GM10248 (cell line): ENCODE results near the gene MTG2.

Experiments
- CTCF ChIA-PET: fragments of 300-600 bp; sonication (Branson Sonifier 250); formaldehyde crosslinking; extraction: SDS; loops from one replicate; lab custom pipeline; 2021; ENCODE audit warnings: antibody characterized with exemption; lab: Yijun Ruan, JAX
- POLR2A ChIA-PET: fragments of 350-650 bp; sonication (Branson Sonifier 250); formaldehyde crosslinking; extraction: SDS; loops from one replicate; lab custom pipeline; 2020; ENCODE audit warnings: antibody characterized with exemption; lab: Yijun Ruan, JAX
- DNase-seq: peaks from one replicate; pipeline ENCODE4 v3.0.0; 2012; ENCODE audit errors: extremely low spot score
- TF ChIP-seq, protein P1 (sequence below): IDR thresholded peaks from 2 replicates; pipeline ENCODE4 v1.5.1; 2012; ENCODE audit warnings: mild to moderate bottlenecking, low read depth; ENCODE audit errors: extremely low read depth, missing control alignments, control extremely low read depth

MTG2 gene

DNA sequence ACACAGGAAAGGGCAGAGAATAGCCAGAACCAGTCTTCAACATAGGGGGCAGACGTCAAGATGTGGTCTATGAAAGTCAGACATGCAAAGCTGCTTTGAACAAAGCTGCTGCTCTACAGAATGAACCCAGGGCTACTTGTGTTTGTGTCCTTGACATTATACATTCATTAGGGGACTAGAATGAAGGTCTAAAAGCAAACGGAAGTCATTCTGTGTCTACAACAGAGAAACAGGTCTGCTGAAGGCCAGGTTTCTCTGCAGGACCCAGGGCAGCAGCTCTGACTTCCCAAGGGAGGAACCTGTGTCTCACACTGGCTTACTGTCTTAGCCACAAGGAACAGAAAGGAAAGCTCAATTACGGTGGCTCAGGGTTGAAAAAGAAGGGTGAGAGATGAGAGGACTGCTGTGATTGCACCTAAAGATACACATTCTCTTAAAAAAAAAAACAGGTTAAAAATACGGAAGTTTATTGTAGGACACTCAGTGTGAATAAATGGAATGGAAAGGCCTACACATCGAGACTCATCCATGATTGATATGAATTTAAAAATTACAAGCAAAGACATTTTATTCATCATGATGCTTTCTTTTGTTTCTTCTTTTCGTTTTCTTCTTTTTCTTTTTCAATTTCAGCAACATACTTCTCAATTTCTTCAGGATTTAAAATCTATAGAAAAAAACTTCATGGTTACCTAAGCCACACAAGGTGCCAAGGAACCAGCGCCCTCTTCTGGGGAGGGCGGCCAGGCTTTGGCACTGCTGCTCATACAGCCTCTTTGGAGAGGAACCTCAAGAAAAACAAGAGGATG is 46.3 kb upstream of the MTG2 start:
- peak; percentile 64 for DNase-seq
- ChIA-PET CTCF (interaction anchor here (0.8 to 6.7 kb wide), 11 partner anchors 9 to 165 kb away, joined by 3 to 57 read pairs (median 4); no protein-coding TSS in a partner anchor), POLR2A (interaction anchor here (1.0 to 1.7 kb wide), 2 partner anchors 10 to 70 kb away, joined by 5 to 7 read pairs; partner anchors contain the start of gene TAF4)
- TF ChIP-seq, protein P1, sequence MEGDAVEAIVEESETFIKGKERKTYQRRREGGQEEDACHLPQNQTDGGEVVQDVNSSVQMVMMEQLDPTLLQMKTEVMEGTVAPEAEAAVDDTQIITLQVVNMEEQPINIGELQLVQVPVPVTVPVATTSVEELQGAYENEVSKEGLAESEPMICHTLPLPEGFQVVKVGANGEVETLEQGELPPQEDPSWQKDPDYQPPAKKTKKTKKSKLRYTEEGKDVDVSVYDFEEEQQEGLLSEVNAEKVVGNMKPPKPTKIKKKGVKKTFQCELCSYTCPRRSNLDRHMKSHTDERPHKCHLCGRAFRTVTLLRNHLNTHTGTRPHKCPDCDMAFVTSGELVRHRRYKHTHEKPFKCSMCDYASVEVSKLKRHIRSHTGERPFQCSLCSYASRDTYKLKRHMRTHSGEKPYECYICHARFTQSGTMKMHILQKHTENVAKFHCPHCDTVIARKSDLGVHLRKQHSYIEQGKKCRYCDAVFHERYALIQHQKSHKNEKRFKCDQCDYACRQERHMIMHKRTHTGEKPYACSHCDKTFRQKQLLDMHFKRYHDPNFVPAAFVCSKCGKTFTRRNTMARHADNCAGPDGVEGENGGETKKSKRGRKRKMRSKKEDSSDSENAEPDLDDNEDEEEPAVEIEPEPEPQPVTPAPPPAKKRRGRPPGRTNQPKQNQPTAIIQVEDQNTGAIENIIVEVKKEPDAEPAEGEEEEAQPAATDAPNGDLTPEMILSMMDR = peak; percentile 94

DNA sequence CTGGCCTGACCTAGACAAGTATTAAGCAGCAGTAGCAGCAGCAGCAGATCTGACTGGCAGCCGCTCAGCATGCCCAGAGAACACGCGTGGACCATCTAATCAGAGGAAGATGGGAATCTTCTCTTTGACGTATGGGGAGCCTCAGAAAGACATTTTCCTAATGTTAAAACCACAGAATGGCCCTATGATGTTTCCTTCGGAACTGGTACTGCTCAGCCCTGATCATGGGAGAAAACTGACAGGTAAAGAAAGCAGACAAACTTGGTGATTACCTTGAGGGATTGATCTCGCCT is 45.8 kb upstream of the MTG2 start:
- DNase-seq = no peak
- CTCF ChIA-PET = interaction anchor here (1.1 to 6.7 kb wide), 7 partner anchors 10 to 126 kb away, joined by 3 to 57 read pairs (median 6); no protein-coding TSS in a partner anchor
- POLR2A ChIA-PET = no interaction called here

DNA sequence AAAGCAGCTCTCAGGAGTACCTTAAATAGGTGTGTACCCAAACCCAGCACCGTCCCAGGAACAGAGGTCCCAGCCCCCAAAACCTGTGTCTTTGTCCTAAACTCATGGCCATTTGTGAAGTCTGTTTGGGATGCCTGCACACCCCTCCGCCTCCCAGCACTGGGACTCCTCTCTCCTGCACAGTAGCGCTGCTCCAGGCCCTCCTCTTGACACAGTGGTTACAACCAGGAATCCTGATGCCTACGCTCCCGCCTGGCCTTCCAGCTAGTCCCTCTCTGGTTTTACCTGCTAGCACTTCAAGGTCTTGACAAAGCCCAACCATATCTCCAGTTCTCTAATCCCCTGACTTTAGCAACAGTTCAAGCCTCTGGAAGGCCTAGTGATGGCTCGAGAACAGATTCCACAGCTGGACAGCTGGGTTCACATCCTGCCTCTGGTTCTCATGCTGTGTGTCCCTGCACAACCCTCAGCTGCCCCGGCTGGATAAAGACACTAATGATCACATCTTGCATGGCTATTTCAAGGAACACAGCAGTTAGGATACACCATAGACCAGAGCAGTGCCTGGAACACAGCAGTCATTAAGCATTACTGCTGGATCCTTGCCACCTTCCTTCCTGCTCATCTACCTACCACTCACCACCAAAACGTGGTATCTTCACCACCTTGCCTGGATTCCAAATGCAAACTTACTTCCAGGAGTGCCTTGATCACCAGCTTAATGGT is 45.2 kb upstream of the MTG2 start:
- POLR2A ChIA-PET = interaction anchor here (0.7 to 0.8 kb wide), 2 partner anchors 72 to 1977 kb away, joined by 3 to 6 read pairs; partner anchors contain the start of gene TAF4
- no peak for DNase-seq
- CTCF ChIA-PET = interaction anchor here (1.1 to 6.7 kb wide), 8 partner anchors 10 to 127 kb away, joined by 3 to 57 read pairs (median 4); no protein-coding TSS in a partner anchor
- TF ChIP-seq, protein P1 = no peak

More for the DNA sequence above, 45.8 kb upstream of the MTG2 start:
- TF ChIP-seq, protein P1 = no peak

DNA sequence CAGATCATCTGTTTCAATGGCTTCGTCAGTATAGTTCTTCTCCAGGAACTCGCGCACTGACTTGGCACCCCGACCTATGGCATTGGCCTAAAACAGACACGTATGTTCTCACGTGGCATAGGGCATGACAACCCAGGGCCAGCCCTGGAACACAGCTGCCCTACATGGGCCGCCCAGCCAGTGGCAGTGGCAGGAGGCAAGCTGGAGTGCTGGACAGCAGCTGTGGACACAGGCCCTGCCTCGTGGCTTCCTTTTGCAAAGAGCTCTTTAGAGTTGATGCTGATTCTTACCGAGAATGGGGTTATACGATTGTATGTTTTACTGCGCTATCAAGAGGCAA is 44.7 kb upstream of the MTG2 start:
- TF ChIP-seq, protein P1 = no peak
- CTCF ChIA-PET = interaction anchor here (1.1 to 6.7 kb wide), 7 partner anchors 9 to 127 kb away, joined by 3 to 57 read pairs (median 6); no protein-coding TSS in a partner anchor
- no peak for DNase-seq

DNA sequence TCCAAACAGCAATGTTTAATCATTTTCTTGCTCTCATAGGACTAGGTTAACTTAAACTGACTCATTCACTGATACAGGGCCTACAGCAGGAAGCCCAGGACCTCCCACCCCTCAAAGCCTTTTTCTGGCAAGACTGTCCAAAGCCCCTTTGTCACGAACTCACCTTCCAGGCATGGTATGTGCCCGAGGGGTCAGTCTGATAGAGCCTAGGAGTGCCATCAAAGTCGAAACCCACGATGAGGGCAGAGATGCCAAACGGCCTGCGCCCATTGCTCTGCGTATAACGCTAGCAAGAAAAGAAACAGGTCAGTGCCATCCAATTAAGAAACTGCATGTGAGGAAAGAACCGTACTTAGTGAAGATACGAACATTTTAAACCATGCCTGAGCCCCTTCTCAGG is 43.9 kb upstream of the MTG2 start:
- TF ChIP-seq, protein P1 = no peak
- DNase-seq = no peak
- POLR2A ChIA-PET = interaction anchor here (0.7 kb wide), 1 partner anchor 11 kb away, joined by 3 read pairs; no protein-coding TSS in a partner anchor
- CTCF ChIA-PET = interaction anchor here (1.2 to 6.7 kb wide), 4 partner anchors 12 to 128 kb away, joined by 3 to 57 read pairs (median 10); no protein-coding TSS in a partner anchor

More for the DNA sequence above, 44.7 kb upstream of the MTG2 start:
- POLR2A ChIA-PET = interaction anchor here (0.7 to 0.8 kb wide), 3 partner anchors 12 to 1977 kb away, joined by 3 to 6 read pairs (median 3); partner anchors contain the start of gene TAF4

DNA sequence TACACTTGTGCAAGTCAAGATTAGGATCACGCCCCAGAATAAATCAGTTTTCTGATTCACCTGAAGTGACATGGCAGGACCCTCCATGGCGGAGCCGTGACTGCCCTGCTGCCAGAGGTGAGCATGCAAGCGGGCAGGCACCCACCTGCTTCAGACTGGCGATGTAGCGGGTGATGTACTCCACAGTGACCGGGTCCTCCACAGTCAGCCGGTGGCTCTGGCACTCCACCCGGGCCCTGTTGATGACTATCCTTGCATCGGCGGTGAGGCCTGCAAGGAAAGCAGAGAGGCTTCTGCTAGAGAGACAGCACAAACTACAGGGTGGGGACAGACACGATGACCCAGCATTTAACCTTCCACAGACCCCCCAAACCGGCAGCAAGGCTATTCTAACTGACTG is 43.2 kb upstream of the MTG2 start:
- POLR2A ChIA-PET = no interaction called here
- CTCF ChIA-PET = interaction anchor here (6.7 kb wide), 1 partner anchor 129 kb away, joined by 57 read pairs; no protein-coding TSS in a partner anchor
- no peak for DNase-seq
- TF ChIP-seq, protein P1 = no peak
